T-cell (primary cell): ENCODE results near the gene CSNK1E. TPM values are rescaled to one million over a fixed set of nuclear protein-coding genes. Genes with fewer than 3 reads are reported as not detected.

Source experiments
- total RNA-seq, 35 experiments: library from RNA in 6 of 35; stranded (reverse) in 6 of 35; fragments of 120-200 nt in 1 of 35; gene quantifications; one replicate each; pipeline versions ENCODE4 v1.2.1 to v1.2.4 and lab custom pipeline; 2013 to 2026

The CSNK1E gene
- total RNA-seq, 5 donors from 2014 or later (not counting 1 experiment from before 2014, with no cell fraction given), result 105 to 142 (median 115) TPM

Other genes with a start within 250 kb of the CSNK1E start
- gene SLC16A8, start 233.2 kb downstream of the CSNK1E start, total RNA-seq, result under 1 TPM in 1 of 5 donors, not detected in 4; 0.19 TPM
- 1 to 10 TPM; 1.3 to 4.4 (median 3.2) TPM for gene BAIAP2L2, start 206.7 kb downstream of the CSNK1E start, total RNA-seq
- 100 to 1,000 TPM in 4 of 5 donors, 10 to 100 TPM in 1; 93.6 to 197 (median 162) TPM for gene PLA2G6, start 135.6 kb downstream of the CSNK1E start, total RNA-seq
- gene MAFF, start 115.4 kb downstream of the CSNK1E start, total RNA-seq, result 10 to 100 TPM in 2 of 5 donors, 1 to 10 TPM in 3; 6.5 to 49.9 (median 9.6) TPM
- 10 to 100 TPM; 30.8 to 41.3 (median 35.8) TPM for gene TMEM184B, start 44.4 kb downstream of the CSNK1E start, total RNA-seq
- gene KCNJ4, start 137.8 kb upstream of the CSNK1E start, total RNA-seq, result not detected
- under 1 TPM in 3 of 5 donors, not detected in 2; 0.20 to 0.29 (median 0.25) TPM for gene KDELR3, start 150.7 kb upstream of the CSNK1E start, total RNA-seq
- gene DDX17, start 188.9 kb upstream of the CSNK1E start, total RNA-seq, result 100 to 1,000 TPM; 589 to 907 (median 850) TPM